GM18511 (cell line): ENCODE results near the gene BLID.

Experiments
- ATAC-seq: cut with Tn5 transposase; IDR thresholded peaks from one replicate; pipeline ENCODE4 v1.9.1; 2021; ENCODE audit warnings: mild to moderate bottlenecking, moderate library complexity; ENCODE audit not compliant: unreplicated experiment

Gene BLID

DNA sequence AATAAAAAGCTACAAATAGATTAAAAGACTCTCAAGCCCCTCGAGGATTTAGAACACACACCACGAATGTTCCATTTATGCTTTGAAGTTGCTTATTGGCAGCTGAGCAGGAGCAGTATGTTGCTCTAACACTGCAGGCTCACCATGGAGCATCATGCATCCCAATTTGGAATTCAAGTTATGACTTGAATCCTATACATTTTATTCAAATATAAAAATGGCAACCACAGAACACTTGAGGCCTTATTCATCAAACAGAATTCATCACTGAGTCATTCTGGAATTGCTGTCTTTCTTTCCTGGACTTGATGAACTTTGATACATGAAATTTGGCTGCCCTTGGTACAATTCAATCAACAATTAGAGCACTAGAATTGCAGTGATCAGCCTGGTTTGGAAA lies 24.5 kb upstream of the BLID start:
- no peak for ATAC-seq

DNA sequence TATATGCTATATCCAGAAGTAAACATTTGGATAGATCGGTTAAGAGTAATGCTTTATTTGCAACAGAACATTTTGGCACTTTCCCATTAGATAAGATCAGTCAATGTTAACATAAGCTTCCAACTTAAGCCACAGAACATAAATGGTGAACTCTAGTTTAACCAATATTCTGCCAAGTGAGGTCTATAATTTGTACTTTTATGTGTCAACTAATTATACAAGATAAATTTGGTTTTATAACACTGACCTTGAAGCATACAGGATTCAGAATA lies 23.5 kb upstream of the BLID start:
- no peak for ATAC-seq

DNA sequence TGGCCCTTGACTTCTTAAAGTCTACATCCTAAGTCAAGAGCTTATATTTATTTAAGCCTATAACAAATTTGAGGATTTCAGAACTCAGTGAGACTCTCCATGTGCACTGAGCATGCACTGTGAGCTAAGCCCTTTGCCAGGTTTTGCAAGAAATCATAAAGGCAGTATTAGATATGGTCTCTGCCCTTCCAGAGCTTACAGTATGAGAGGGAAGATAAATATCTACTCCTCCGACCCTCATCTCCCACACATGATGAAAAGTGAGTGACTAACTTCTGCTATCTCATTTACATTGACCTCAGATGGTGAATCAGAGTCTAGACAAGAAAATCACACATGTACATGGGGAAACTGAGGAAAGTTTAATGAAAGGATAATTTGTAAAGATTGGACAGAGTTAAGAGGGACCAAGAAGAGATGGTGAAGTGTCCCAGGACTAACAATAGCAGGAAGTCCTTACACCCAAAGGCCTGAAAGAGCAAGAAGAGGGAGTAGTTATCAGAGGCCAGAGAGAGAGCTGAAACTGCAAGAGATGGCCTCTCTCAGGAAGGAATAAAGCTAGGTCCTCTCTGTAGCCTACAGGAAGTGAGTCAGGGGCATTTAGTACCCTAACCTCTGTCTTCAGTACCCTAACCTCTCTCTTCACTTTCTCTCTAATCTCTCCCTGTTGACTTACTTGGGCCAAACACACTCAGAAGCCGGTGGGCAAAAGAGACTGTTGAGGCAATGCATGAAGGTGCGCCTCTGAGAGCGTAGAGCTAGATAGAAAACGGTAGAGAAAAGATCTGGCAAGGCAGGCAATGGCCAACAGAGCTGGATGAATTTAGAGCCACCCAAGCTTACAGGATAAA lies 23.0 kb upstream of the BLID start:
- ATAC-seq, result no peak

DNA sequence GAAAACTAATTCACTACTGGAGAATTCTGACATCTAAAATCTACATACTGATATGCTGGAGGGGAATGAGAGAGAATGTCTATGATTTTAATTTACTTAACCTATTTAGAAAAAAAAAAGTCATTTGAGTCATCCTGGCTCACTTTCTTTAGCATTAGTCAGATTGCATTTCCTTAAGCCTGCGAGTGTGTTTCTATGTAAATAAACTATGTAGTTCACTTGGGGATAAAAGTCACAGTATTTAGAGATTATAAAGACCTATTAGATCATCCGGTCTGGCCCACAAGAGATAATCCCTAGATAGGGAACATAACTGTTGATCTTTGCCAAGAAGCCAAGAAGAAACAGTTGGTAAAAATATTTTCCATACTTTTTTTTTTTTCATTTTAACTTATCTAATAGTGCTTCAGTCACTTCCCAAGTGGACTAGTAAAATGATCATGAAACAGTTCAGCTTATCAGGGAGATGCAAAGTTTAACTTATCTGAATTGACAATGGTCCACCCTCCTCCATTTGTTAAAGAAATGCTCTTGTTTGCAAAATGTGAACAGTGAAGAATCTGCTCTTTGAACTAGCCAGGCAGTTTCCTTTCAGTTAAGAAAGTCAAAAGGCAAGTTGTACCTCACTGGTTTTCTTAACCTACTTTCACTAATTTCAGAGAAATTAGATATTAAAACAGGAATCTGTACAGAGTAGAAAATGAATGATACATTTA lies 21.2 kb upstream of the BLID start:
- no peak for ATAC-seq

DNA sequence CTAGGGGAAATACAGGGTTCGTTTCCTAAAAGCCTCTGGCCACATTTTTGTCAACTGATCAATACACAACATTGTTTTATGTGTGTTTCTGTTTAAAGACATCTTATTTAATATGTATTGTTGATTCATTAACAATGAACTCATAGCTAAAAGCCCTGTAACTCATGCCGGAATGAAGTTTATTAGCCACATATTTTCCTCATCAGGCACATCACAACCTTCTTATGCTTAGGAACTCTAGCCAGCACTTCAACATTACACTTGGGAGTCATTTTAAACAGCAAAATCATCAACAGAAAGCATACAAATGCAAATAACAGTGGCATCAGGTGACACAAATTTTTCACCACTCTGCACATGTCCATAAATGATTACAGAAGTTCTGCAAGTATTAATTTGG lies 15.1 kb upstream of the BLID start:
- ATAC-seq, result no peak

DNA sequence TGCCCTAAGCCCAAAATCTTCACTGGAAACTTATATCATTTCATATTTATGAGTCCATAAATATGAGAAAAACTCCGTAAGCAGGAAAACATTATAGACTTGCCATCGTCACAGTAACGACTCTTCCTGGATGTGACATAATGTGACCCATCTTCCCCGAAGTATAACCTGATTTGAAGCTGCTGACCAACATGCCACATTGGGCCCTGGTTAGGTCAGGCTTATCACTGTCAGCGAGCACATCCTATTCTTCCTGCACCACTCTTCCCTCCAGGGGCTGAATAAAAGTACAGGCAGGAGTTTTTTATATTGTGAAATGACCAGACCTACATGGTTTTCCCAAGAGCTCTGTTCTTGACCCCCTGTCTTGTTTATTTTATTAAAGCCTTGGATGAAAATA lies 12.1 kb upstream of the BLID start:
- ATAC-seq, result no peak

DNA sequence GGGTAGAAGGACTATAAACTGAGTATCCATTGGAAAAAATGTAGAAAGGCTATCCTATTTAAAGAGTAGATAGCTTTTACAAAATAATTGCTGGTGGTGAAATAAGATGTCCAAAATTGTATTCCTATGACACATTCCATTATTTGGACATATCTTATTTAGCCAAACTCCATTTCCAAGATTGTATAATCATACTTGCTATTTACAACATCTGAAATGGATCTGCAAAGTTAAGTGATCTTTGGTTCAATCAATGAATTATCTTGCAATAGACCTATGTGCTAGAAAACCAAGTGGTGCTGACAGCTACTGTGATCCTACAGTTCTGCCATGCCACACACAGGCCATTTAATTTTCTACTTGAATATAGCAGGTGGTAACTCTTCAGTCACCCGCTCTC lies 11.0 kb upstream of the BLID start:
- no peak for ATAC-seq

DNA sequence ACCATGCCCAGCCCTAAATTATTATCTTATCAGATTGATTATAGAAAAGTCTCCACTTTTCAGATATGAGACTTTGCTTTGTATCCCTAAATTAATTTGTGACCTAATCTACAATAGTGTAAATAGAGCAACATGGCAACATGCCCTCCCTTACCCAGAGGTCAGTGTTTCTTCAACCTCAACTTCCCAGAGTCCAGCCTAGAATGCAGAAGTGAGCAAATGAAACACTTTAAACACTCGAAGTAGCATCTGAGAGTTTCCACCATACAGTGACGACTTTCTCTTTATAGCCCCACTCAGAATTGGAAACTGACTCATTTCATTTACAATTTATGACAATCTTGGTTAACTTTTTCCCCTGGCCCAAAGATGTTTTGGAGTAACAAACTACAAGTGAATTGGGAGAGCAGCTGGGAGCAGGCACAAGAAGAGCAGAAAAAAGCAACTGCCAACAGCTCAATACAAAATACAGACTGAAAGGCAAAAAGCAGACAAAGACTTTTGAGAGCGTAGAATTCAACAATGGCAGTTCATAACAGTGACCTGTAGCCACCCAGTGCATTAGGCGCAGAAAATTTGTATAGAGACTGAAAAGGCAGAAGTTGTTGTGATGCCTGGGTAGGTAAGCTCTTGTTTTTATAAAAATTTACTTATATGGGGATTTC lies 10.1 kb upstream of the BLID start:
- no peak for ATAC-seq

DNA sequence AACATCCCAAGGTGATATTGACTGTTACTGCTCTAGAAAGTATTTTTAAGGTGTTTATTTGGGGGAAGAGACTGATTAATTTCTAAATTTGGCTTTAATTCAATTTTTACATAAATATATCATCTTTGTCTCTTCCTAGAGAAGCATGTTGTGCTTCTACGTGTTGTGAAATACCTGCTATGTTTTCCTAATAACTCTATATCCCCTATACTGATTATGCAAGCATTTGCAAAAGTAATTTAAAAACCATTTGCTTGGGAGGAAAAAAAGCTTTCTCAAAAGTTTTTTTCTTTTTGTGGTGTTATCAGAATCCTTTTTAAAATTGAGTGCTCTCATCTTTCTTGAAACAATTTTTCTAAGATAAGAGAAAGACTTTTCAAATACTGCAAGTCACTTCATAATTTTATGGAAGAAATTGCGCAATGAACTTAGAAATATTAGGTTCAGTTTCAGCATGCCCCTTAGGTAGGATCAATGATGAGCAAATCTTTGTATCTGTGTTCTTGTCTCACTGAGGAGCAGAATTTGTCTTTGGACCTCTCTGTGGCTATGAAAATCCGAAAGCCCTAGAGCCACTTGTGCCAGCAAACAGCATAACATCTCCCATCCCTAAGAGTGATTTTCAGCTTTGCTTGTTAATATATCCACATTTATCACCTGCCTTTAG lies 7.4 kb upstream of the BLID start:
- no peak for ATAC-seq

DNA sequence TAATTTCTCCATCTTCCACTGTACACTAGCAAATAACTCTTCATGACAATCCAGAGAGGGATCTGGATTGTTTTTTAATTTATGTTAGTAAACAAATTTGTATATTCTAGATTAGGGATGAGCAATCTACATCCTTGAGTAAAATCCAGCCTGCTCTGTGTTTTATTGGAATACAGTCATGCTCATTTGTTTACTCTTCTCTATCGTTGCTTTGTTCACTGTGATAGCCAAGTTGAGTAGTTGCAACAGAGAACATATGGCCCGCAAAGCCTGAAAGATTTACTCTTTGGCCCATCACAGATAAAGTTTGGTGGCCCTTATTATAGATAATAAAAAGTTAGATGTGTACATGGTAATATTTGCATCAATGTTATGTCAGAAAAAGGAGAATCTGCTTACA lies 6.2 kb upstream of the BLID start:
- ATAC-seq, result no peak

DNA sequence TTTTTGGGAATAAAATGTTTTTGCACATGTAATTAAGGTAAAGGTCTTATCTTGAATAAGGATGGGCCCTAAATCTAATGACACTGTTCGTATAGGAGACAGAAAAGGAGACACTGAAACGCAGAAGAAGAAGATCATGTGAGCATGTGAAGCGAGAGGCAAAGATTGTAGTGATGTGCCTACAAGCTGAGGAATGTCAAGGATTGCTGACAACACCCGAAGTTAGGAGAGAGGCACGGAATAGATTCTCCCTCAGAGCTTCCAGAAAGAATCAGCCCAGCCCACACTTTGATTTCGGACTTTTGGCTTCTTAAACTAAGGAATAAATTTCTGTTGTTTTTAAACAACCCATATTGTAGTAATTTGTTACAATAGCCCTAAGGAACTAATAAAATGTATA lies 4.1 kb upstream of the BLID start:
- no peak for ATAC-seq

DNA sequence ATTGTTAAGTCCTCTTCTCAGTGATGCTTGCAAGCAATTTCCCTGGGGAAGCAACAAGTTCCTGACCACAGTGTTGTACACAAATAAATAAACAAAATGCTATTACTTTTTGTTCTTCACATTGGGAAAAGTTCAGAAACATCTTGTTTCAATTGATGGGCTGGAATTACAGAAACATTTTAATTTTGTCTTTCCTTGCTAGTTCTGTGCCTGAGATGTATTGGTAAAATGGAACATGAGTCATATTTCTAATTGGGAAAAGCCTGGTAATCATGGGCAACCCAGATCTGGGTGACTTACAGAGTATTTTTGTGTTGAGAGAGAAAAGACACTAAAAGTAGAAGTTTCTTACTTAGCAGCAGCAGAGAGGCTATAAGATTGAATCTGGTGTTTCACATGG lies 576 bp upstream of the BLID start:
- ATAC-seq, result no peak

DNA sequence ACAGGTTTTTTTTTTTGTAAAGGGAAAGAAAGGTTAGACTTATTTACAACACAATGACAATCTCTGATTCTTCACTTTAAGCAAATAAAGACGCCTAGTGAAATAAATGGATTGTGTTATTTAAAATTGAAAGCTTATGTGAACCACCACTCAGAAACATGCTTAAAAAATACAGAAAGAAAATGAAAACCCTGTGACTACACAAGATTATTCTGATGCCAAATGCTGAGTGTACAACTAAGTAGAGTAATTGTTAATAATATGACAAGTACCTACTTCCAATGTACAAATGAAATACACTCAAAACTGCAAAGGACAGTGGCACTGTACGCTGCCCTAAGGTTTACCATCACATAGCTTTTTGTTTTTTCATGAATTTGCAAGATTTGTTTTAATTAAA lies 1.0 kb downstream of the BLID start:
- ATAC-seq, result no peak

DNA sequence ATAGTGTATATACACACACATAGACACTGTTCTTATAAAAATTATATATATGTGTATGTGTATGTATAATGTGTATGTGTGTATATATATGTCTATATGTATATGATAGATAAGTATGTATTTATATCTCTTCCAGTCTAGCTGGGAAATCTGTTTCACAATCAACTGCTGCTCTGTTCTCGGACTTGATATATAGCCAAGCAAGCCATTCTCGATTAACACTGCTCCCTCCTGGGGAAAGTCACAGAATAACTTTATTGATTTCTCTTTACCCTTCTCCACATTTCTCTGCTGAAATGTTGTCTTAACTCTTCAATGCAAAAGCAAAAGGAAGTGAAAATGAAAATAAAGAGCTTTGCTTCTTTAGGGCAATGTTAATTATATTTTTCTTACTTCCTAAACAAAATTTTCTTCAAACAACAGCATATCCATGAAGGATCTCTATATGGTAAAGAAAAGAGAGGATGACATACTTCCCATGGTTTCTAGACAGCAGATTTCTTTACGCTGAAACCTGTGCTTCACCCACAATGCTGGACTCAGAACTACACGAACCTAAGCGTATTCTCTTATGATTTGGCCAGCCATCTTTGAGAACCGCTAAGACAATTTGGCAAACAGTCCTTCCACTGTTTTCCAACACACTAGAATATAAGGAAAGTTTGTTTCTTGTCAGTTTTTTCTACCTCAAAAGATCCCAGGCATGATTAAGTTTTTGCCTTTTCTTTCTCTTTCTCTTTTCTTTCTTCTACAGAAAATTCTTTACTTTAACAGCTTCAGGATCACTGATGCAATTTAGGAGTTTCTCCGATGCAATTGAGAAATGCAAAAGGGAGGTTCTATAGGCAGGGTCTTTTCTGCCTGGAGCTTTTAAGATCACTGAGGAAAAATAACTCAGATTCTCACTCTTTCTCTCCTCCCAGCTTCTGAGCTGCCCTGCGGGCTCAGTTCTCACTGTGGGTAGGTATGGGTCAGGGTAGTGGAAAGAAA lies 1.9 kb downstream of the BLID start:
- no peak for ATAC-seq

DNA sequence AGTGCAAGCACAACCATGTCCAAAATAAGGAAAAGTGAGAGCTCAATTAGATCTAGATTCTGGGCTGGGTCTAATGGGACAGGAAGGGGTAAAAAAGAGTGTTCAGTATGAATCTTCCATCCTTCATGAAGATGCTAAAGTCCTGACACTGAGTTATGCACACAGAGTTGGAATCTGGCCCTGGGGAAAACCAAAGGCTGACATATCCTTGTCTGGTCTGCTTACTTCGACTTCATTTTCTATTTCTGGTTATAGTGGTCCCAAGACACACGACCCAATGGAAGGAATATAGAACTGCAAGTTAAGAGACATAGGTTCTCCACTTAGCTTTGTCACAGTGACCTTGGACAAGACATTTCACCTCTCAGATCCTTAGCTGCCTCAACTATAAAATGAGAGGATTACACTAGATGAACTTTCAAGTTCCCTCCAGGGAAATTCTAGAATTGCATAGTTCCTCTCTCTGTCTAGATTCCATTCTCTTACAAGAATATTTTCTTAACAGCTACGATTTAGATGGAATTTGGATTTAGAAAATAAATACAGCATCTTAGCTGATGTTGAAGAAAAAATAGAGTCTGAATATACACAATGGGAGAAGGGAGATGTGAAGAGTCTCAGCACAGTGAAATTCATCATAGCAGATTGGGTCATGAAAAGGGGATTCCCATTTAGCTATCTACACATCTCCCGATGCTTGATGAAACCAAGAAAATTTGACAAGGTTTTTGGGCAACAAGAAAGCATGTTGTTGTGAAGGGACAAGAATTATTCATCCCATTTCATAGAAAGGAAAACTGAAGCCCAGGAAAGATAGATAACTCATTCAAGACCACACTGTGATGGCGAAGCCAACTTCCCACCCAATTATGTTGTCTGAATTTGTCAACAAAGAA lies 3.3 kb downstream of the BLID start:
- no peak for ATAC-seq

DNA sequence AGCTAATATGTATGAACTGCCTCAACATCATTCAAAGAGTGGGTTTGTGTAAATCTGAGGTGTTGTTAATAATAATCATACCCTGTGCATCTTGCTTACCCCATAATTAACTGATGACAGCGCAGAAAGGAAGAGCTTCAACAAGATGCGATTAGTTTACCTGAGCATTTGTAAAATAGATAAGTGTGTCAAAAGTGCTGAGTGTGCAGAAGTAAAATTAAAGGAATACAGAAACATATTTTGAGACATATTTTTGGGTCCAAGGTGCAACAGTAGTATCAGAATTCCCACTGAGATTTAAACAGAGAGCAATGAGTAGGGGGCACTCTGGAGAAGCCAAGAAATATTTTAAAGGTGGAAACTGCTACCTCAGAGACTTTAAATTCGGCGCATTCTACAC lies 6.1 kb downstream of the BLID start:
- no peak for ATAC-seq

DNA sequence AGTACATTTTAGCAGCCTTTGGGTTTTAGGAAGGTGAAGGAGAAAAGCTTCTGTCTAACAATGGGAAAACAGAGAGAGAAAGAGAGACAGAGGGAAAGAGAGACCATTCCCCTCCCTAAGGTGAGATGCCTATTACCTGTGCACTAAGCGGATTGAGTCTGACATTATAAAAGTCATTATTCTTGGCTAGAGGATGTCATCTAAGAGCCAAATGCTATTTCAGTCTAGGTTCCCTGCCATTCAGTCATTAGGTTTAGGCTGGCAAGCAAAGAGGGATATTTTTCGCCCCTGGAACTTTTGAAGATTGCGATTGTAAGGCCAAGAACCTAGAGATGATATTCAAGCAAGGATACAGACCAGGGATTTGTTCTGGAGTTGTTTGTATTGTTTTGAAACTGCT lies 7.2 kb downstream of the BLID start:
- no peak for ATAC-seq

DNA sequence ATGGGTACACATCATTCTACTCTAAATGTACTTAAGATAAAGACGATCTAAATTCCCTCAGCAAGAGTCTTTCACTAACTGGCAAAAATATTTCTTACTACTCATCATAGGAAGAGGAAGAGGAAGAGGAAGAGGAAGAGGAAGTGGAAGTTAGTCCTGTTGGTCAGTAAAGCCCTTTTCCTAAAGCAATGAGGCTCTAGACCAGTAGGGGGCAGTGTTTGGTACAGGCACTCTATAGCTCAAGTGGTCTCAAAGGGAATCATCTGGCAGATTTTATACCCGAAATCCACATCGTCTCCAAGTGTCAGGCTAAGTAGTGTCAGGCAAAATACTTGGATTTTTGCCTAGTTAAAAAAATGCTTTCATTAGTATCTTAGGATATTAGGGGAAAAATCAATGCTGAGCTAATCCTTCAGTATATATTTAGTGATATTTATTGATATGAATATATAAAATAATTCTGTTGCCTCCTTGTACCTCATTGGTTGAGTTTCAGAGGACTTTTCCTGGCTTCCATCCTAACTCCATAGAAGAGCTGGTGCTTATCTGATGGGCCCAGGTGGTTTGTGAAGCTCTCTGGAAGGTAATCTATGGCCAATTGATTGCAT lies 7.7 kb downstream of the BLID start:
- no peak for ATAC-seq

DNA sequence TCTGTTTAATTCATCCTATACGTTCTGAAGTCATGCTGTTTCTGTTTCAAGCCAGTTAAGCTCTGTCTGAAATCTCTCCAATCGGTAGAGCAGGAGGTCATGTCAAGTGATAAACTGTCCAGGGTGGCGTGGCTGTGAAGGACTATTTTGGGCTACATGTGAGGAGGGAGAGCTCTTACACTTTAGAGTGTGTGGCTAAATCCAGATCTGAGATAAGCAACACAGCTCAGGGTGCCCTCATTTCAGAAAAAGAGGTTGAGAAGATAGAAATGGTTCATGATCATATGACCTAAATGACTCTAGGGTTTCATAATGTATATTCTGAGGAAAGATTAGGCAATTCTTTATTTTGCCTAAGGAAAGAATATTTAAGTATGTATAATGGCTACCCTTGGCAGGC lies 8.4 kb downstream of the BLID start:
- ATAC-seq, result no peak
